Smooth muscle cell (in vitro differentiated cells): ENCODE data around the gene BCL7C. TPM values are rescaled to one million over a fixed set of nuclear protein-coding genes. Genes with fewer than 3 reads are reported as not detected.

Experiments used
- DNase-seq: peaks from one replicate; lab custom pipeline; 2025; ENCODE audit not compliant: unreplicated experiment; lab: John Stamatoyannopoulos, UW
- H2AFZ ChIP-seq: fragments of 200-600 bp; sonication (generic); 2 replicates; pipeline ENCODE4 v1.6.0; 2016; ENCODE audit warnings: antibody characterized with exemption, low read depth, mild to moderate bottlenecking
- H3F3A ChIP-seq: fragments of 200-600 bp; sonication (generic); 2 replicates; pipeline ENCODE4 v1.6.0; 2017; ENCODE audit warnings: antibody characterized with exemption, low read depth
- H3K27ac ChIP-seq: fragments of 200-600 bp; sonication (generic); 2 replicates; pipeline ENCODE4 v1.5.1; 2016; ENCODE audit warnings: low read depth, mild to moderate bottlenecking
- H3K27me3 ChIP-seq: fragments of 200-600 bp; sonication (generic); 2 replicates; pipeline ENCODE4 v1.6.1; 2016; ENCODE audit warnings: low read depth, mild to moderate bottlenecking
- H3K36me3 ChIP-seq: fragments of 200-600 bp; sonication (generic); 2 replicates; pipeline ENCODE4 v1.5.1; 2016; ENCODE audit warnings: low read depth
- H3K4me1 ChIP-seq: fragments of 200-600 bp; sonication (generic); 2 replicates; pipeline ENCODE4 v1.5.1; 2016; ENCODE audit warnings: low read depth
- H3K4me2 ChIP-seq: fragments of 200-600 bp; sonication (generic); 2 replicates; pipeline ENCODE4 v1.6.0; 2016; ENCODE audit warnings: mild to moderate bottlenecking
- H3K4me3 ChIP-seq: fragments of 200-600 bp; sonication (generic); 2 replicates; pipeline ENCODE4 v1.5.1; 2016; ENCODE audit warnings: mild to moderate bottlenecking
- H3K79me2 ChIP-seq: fragments of 200-600 bp; sonication (generic); 2 replicates; pipeline ENCODE4 v1.6.0; 2016; ENCODE audit warnings: low read depth, mild to moderate bottlenecking
- H3K9ac ChIP-seq: fragments of 200-600 bp; sonication (generic); 2 replicates; pipeline ENCODE4 v1.6.0; 2016; ENCODE audit warnings: low read depth
- H3K9me3 ChIP-seq: fragments of 200-600 bp; sonication (generic); replicated peaks from 2 replicates; pipeline ENCODE4 v1.5.1; 2016; ENCODE audit warnings: low read depth
- H4K20me1 ChIP-seq: fragments of 200-600 bp; sonication (generic); 2 replicates; pipeline ENCODE4 v1.6.0; 2016; ENCODE audit warnings: low read depth
- CTCF ChIP-seq: fragments of 200-600 bp; sonication (generic); IDR thresholded peaks from 2 replicates; pipeline ENCODE4 v1.5.1; 2017; ENCODE audit warnings: borderline replicate concordance, mild to moderate bottlenecking, antibody characterized with exemption; ENCODE audit not compliant: insufficient read depth, poor library complexity, severe bottlenecking
- WGBS: methylation state at CpG from one replicate; pipeline ENCODE4 v1.1.7; 2016; ENCODE audit warnings: low lambda C conversion rate; 5-methylcytosine and 5-hydroxymethylcytosine counted together
- polyA plus RNA-seq: library from polyadenylated mRNA; unstranded; fragments of >200 nt; fragmentation: Nextera tagmentation; extraction: Ambion mirVana; gene quantifications from 2 replicates; pipeline ENCODE4 v1.2.1, GENCODE V29; 2016
- total RNA-seq: library from RNA; depleted of rRNA; stranded (reverse); fragments of >200 nt; gene quantifications from 2 replicates; pipeline ENCODE4 v1.2.3, GENCODE V29; 2014

Gene BCL7C
- total and polyA plus RNA-seq, 2 experiments from 2014 or later = 34.2 to 76.1 TPM

GRCh38 chr16:30924913-30925631, 31.2 kb upstream of the BCL7C start:
- H3K4me2 ChIP-seq = peak overlapping the region; percentile 93
- peak overlapping the region; percentile 89 for H3K4me3 ChIP-seq
- no peaks in the 10 kb centered on the region for H3F3A ChIP-seq
- peaks cover 3% of the 10 kb centered on the region for H3K79me2 ChIP-seq
- DNase-seq = no peak
- no peak overlapping the region for H2AFZ ChIP-seq
- peak overlapping the region; percentile 62 for H3K9ac ChIP-seq
- peaks cover 12% of the 10 kb centered on the region for H4K20me1 ChIP-seq
- H3K4me1 ChIP-seq = peaks cover 10% of the 10 kb centered on the region
- no peaks in the 10 kb centered on the region for H3K36me3 ChIP-seq
- no peak for TF ChIP-seq CTCF
- H3K27me3 ChIP-seq = no peaks in the 10 kb centered on the region
- WGBS = 77% methylated on average over 11 of the region's 11 CpGs
- peak overlapping the region; percentile 31 for H3K27ac ChIP-seq
- H3K9me3 ChIP-seq = no peaks in the 10 kb centered on the region

DNA sequence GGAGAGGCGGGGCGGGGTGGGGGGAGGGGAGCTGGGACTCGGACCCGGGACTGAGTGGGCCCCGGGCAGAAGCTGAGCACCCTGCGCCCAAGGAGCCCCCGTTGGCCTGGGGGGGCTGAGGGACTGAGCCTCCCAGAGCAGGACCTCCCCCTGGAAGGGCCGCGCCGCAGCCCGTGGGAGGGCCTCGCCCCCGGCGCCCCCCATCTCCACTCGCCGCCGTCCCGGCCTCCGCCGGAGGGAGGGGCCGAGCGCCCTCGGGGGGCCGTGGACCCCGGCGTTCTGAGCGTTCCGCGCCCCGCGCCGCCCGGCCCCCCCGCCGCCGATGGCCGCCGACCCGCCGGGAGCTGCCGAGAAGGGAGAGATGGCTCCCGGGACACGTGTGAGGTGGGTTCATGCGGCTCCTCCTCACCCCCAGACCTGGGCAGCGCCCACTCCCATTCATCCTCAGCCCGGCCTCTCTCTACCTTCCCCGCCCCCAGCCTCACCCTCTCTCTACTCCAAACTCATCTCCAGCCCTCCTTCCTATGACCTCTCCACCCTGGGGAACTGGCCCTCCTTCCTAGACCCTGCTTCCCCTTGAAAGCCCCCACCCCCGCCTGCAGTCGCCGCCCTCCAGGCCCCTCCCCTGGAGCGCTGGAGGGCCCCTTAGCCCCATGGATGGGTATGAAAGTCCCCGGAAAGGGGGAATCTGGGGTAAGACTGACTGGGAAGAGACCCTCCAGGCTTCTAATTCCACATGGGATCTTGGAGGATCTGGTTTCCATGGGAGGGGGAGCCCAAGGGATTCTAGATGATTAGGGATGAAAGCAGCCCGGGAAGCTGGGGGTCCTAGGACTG, 30.4 kb upstream of the BCL7C start:
- 11% methylated on average over 8 of the region's 53 CpGs for WGBS
- peak overlapping the region; percentile 31 for H3K27ac ChIP-seq
- H4K20me1 ChIP-seq = peaks cover 12% of the 10 kb centered on the region
- no peak overlapping the region for H2AFZ ChIP-seq
- H3K79me2 ChIP-seq = peaks cover 3% of the 10 kb centered on the region
- no peaks in the 10 kb centered on the region for H3K27me3 ChIP-seq
- H3K9ac ChIP-seq = peak overlapping the region; percentile 62
- H3K36me3 ChIP-seq = no peaks in the 10 kb centered on the region
- H3K4me3 ChIP-seq = peak overlapping the region; percentile 89
- DNase-seq = no peak
- peaks cover 10% of the 10 kb centered on the region for H3K4me1 ChIP-seq
- no peaks in the 10 kb centered on the region for H3K9me3 ChIP-seq
- no peaks in the 10 kb centered on the region for H3F3A ChIP-seq
- no peak for TF ChIP-seq CTCF
- H3K4me2 ChIP-seq = peak overlapping the region; percentile 93

- Histone ChIP-seq H3K27me3 (no peaks in the 10 kb centered on the region), H3K4me1 (peaks cover 10% of the 10 kb centered on the region), H4K20me1 (peaks cover 12% of the 10 kb centered on the region), H2AFZ (peak within 1 kb of the TSS; percentile 93), H3K4me3 (peak within 1 kb of the TSS; percentile 89), H3F3A (no peaks in the 10 kb centered on the region), H3K9ac (peak within 1 kb of the TSS; percentile 93), H3K36me3 (no peaks in the 10 kb centered on the region), H3K9me3 (no peaks in the 10 kb centered on the region), H3K4me2 (peak within 1 kb of the TSS; percentile 93), H3K79me2 (peaks cover 3% of the 10 kb centered on the region), H3K27ac (peak within 1 kb of the TSS; percentile 94)
- no peak for TF ChIP-seq CTCF
- 1% methylated on average over 10 of the region's 31 CpGs for WGBS
- DNase-seq = no peak
Measured at GRCh38 chr16:30923554-30924075, 29.7 kb upstream of the BCL7C start, which contains the start of gene FBXL19. Gene FBXL19 (plus strand): TSS chr16:30923572. CDS start chr16:30925755, 2,183 bp downstream.
